Measurements from ENCODE around the gene NDUFS6.

The NDUFS6 gene

DNA sequence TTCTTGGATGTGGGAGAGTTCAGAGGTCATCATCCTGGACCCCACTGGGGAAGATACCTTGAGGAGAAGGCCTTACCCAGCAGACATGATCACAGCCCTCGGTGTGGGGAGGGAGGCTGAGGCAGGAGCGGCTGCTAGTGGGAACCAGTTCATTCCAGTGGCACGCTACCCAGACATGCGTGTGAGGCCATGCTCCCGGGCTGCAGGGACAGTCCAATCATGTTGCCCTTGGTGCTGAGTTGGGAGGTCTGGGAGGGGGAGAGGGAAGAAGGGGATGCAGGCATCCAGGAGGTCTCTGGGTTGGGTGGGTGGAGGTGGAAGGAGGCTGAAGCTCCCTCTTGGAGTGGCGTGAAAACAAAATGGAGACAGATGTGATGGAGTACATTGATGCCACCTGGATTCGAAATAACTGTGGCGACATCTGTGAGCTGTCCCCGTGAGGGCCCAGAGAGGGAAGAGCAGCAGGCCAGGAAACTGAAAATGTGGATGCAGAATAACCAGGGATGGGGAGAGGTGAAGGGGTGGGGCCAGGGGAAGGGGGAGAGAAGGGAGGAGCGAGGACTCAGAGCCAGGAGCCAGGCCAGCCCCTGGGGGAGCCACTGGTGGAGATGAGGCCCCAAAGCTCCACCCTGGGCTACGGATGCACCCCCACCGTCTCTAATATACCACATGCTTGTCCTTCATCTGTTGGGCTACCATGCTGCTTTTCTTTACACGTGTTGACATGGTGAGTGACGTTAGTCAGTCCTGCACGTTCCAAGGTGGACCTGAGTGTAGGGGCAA is 16.2 kb downstream of the NDUFS6 start:
- POLR2A ChIA-PET: no interaction called here

DNA sequence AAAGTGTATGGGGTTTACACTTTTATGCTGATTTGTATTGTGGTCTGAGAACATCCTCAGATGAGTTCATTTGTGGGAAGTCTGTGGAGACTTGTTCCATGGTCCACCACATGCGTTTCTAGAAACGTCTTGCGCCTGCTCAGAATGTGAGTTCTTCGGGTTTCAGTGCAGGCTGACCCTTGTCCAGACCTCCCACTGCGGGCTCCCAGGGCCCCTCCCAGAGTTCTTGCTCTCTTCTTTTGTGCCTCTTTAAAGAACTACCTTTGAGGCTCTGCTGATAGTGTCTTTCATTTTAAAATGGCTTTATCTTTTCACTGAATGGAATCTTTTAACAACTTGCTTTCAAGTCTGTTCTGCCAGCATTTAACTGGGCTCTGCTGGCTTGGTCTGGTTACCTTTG is 17.6 kb downstream of the NDUFS6 start:
- POLR2A ChIA-PET: no interaction called here
- H3K27ac ChIP-seq (ENCODE audit: extremely low read depth, low read depth, low read length): no peak overlapping the region
- no peak for TF ChIP-seq ZFP41 (tag by site-specific recombination; IDR thresholded peaks at IDR 0.05; ENCODE audit: borderline replicate concordance)
- TF ChIP-seq, protein P1, sequence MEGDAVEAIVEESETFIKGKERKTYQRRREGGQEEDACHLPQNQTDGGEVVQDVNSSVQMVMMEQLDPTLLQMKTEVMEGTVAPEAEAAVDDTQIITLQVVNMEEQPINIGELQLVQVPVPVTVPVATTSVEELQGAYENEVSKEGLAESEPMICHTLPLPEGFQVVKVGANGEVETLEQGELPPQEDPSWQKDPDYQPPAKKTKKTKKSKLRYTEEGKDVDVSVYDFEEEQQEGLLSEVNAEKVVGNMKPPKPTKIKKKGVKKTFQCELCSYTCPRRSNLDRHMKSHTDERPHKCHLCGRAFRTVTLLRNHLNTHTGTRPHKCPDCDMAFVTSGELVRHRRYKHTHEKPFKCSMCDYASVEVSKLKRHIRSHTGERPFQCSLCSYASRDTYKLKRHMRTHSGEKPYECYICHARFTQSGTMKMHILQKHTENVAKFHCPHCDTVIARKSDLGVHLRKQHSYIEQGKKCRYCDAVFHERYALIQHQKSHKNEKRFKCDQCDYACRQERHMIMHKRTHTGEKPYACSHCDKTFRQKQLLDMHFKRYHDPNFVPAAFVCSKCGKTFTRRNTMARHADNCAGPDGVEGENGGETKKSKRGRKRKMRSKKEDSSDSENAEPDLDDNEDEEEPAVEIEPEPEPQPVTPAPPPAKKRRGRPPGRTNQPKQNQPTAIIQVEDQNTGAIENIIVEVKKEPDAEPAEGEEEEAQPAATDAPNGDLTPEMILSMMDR (tag by site-specific recombination; IDR thresholded peaks at IDR 0.05): no peak
- TF ChIP-seq ZNF155 (tag by site-specific recombination; IDR thresholded peaks at IDR 0.05): no peak
- no peak for TF ChIP-seq ZNF623 (tag by site-specific recombination; IDR thresholded peaks at IDR 0.05)
- TF ChIP-seq ZNF544 (tag by site-specific recombination; IDR thresholded peaks at IDR 0.05): no peak
- TF ChIP-seq ZNF221 (tag by site-specific recombination; IDR thresholded peaks at IDR 0.05; ENCODE audit: borderline replicate concordance): no peak
- no peak for TF ChIP-seq HOXC10 (CRISPR knock-in tag; IDR thresholded peaks at IDR 0.05)
- no peak for TF ChIP-seq ZNF416 (tag by site-specific recombination; IDR thresholded peaks at IDR 0.05)
- TF ChIP-seq, protein P2, sequence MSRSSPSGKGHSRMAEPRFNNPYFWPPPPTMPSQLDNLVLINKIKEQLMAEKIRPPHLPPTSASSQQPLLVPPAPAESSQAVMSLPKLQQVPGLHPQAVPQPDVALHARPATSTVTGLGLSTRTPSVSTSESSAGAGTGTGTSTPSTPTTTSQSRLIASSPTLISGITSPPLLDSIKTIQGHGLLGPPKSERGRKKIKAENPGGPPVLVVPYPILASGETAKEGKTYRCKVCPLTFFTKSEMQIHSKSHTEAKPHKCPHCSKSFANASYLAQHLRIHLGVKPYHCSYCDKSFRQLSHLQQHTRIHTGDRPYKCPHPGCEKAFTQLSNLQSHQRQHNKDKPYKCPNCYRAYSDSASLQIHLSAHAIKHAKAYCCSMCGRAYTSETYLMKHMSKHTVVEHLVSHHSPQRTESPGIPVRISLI (tag by site-specific recombination; IDR thresholded peaks at IDR 0.05): no peak
- no peak for TF ChIP-seq ZNF433 (tag by site-specific recombination; IDR thresholded peaks at IDR 0.05; ENCODE audit: low read depth)
- CTCF ChIA-PET: interaction anchor here (1.8 kb wide), 1 partner anchor 55 kb away, joined by 6 read pairs; no protein-coding TSS in a partner anchor
- H3K4me1 ChIP-seq (ENCODE audit: control insufficient read depth, insufficient read depth, low read length): no peaks in the 10 kb centered on the region
- peaks cover 40 to 89% of the 10 kb centered on the region in 2 experiments for H3K36me3 ChIP-seq (ENCODE audit: control insufficient read depth in 2 of 2, insufficient read depth in 1 of 2, low read length in 2 of 2)
- H3K4me3 ChIP-seq (ENCODE audit: low read depth, low read length): no peak overlapping the region
- H3K9me3 ChIP-seq (ENCODE audit: control insufficient read depth, insufficient read depth, low read depth, low read length): no peaks in the 10 kb centered on the region

More for the DNA sequence above, 16.2 kb downstream of the NDUFS6 start:
- CTCF ChIA-PET: no interaction called here
- TF ChIP-seq, protein P3, sequence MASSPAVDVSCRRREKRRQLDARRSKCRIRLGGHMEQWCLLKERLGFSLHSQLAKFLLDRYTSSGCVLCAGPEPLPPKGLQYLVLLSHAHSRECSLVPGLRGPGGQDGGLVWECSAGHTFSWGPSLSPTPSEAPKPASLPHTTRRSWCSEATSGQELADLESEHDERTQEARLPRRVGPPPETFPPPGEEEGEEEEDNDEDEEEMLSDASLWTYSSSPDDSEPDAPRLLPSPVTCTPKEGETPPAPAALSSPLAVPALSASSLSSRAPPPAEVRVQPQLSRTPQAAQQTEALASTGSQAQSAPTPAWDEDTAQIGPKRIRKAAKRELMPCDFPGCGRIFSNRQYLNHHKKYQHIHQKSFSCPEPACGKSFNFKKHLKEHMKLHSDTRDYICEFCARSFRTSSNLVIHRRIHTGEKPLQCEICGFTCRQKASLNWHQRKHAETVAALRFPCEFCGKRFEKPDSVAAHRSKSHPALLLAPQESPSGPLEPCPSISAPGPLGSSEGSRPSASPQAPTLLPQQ (tag by site-specific recombination; IDR thresholded peaks at IDR 0.05): no peak
- no peak for TF ChIP-seq SCRT1 (tag by site-specific recombination; IDR thresholded peaks at IDR 0.05; ENCODE audit: borderline replicate concordance)
- TF ChIP-seq ZNF311 (tag by site-specific recombination; IDR thresholded peaks at IDR 0.05; ENCODE audit: borderline replicate concordance): 0 out of 2 replicates have a peak, but pooled peaks have one; percentile 35
- TF ChIP-seq, protein P4, sequence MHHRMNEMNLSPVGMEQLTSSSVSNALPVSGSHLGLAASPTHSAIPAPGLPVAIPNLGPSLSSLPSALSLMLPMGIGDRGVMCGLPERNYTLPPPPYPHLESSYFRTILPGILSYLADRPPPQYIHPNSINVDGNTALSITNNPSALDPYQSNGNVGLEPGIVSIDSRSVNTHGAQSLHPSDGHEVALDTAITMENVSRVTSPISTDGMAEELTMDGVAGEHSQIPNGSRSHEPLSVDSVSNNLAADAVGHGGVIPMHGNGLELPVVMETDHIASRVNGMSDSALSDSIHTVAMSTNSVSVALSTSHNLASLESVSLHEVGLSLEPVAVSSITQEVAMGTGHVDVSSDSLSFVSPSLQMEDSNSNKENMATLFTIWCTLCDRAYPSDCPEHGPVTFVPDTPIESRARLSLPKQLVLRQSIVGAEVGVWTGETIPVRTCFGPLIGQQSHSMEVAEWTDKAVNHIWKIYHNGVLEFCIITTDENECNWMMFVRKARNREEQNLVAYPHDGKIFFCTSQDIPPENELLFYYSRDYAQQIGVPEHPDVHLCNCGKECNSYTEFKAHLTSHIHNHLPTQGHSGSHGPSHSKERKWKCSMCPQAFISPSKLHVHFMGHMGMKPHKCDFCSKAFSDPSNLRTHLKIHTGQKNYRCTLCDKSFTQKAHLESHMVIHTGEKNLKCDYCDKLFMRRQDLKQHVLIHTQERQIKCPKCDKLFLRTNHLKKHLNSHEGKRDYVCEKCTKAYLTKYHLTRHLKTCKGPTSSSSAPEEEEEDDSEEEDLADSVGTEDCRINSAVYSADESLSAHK (tag by site-specific recombination; IDR thresholded peaks at IDR 0.05): no peak
- no peak overlapping the region for H3K4me3 ChIP-seq (ENCODE audit: low read depth, low read length)
- no peak overlapping the region for H3K27ac ChIP-seq (ENCODE audit: extremely low read depth, low read depth, low read length)
- H3K36me3 ChIP-seq (ENCODE audit: control insufficient read depth in 2 of 2, insufficient read depth in 1 of 2, low read length in 2 of 2): peaks cover 47 to 99% of the 10 kb centered on the region in 2 experiments
- no peaks in the 10 kb centered on the region for H3K9me3 ChIP-seq (ENCODE audit: control insufficient read depth, insufficient read depth, low read depth, low read length)
- no peaks in the 10 kb centered on the region for H3K4me1 ChIP-seq (ENCODE audit: control insufficient read depth, insufficient read depth, low read length)
